Kidney tubule cell (primary cell): ENCODE measurements around the gene AGO1.
A peak's percentile ranks its signal among the peaks of the same experiment; 100 is the strongest.

Experiments used
- DNase-seq: peaks from one replicate; pipeline ENCODE4 v3.0.0-alpha.2; 2018; ENCODE audit warnings: low spot score

The AGO1 gene

GRCh38 chr1:35972631-35973030 lies 89.6 kb downstream of the AGO1 start:
- DNase-seq: peak; percentile 39

- no peak for DNase-seq
Measured at GRCh38 chr1:35980090-35980489, 97.1 kb downstream of the AGO1 start.
